Activated CD4-positive, alpha-beta T cell treated with anti-CD3 and anti-CD28 coated beads, Interleukin-2, amount 10 ng/mL, durations not matched to agents 7 days and 5 days (primary cell): ENCODE results near the gene ZSCAN29. TPM values are rescaled to one million over a fixed set of nuclear protein-coding genes. Genes with fewer than 3 reads are reported as not detected.

Source experiments
- total RNA-seq, 2 experiments: library from RNA; stranded (reverse); gene quantifications; one replicate each; pipeline ENCODE4 v1.2.3, GENCODE V29; 2021

Gene ZSCAN29
- total RNA-seq, 2 experiments from 2014 or later, result 25.4 to 28.2 TPM

Other genes with a start within 250 kb of the ZSCAN29 start
- gene TMEM62, start 237.5 kb downstream of the ZSCAN29 start, total RNA-seq, result 10 to 100 TPM; 15.3 to 18.5 TPM
- 10 to 100 TPM; 65.8 to 72.5 TPM for gene CCNDBP1, start 185.6 kb downstream of the ZSCAN29 start, total RNA-seq
- not detected for gene EPB42, start 150.0 kb downstream of the ZSCAN29 start, total RNA-seq
- gene TGM5, start 104.1 kb downstream of the ZSCAN29 start, total RNA-seq, result not detected
- not detected for gene TGM7, start 68.8 kb downstream of the ZSCAN29 start, total RNA-seq
- gene LCMT2, start 40.5 kb downstream of the ZSCAN29 start, total RNA-seq, result 10 to 100 TPM; 10.5 to 12.6 TPM
- 10 to 100 TPM; 35.0 to 38.1 TPM for gene TUBGCP4, start 58 bp upstream of the ZSCAN29 start, total RNA-seq
- gene TP53BP1, start 122.1 kb upstream of the ZSCAN29 start, total RNA-seq, result 10 to 100 TPM; 22.9 to 27.9 TPM
- 1 to 10 TPM; 9.8 to 9.9 TPM for gene MAP1A, start 146.6 kb upstream of the ZSCAN29 start, total RNA-seq
- gene PPIP5K1, start 219.2 kb upstream of the ZSCAN29 start, total RNA-seq, result 10 to 100 TPM; 24.0 to 24.3 TPM
- gene CKMT1B, start 223.0 kb upstream of the ZSCAN29 start, total RNA-seq, result not detected
- gene STRC, start 247.8 kb upstream of the ZSCAN29 start, total RNA-seq, result under 1 TPM; 0.20 to 0.33 TPM